Measurements from ENCODE around the gene ZC2HC1B.

ZC2HC1B gene

GRCh38 chr6:143982968-143983367, 118.7 kb downstream of the ZC2HC1B start:
- no peak for FAIRE-seq
- no peak for DNase-seq (ENCODE audit: extremely low spot score, insufficient read length, low read depth)

GRCh38 chr6:143984666-143985065, 120.4 kb downstream of the ZC2HC1B start:
- no peak for FAIRE-seq
- DNase-seq (ENCODE audit: extremely low spot score, insufficient read length, low read depth): no peak

- no peak for FAIRE-seq
- DNase-seq (ENCODE audit: extremely low spot score, insufficient read length, low read depth): no peak
Measured at GRCh38 chr6:143986463-143987065, 122.3 kb downstream of the ZC2HC1B start.

Data from GM18507 (cell line).